ENCODE data around the gene CCK. TPM values are rescaled to one million over a fixed set of nuclear protein-coding genes. Genes with fewer than 3 reads are reported as not detected.

The CCK gene
- total and polyA plus RNA-seq, 2 experiments from 2014 or later: 3.1 to 4.2 TPM

GRCh38 chr3:42210726-42211125, 55.3 kb downstream of the CCK start:
- no peak overlapping the region for H2AFZ ChIP-seq
- H4K20me1 ChIP-seq (replicated peaks; ENCODE audit: insufficient read depth): peaks cover 2% of the 10 kb centered on the region; the same call in 1 of the 2 replicates
- no peaks in the 10 kb centered on the region for H3K4me1 ChIP-seq (ENCODE audit: insufficient read depth)
- H3K4me3 ChIP-seq: no peak overlapping the region
- H3K27ac Mint-ChIP-seq: no peak overlapping the region
- H3K4me1 Mint-ChIP-seq: peaks cover 15% of the 10 kb centered on the region
- peaks cover 4% of the 10 kb centered on the region; the same call in 1 of the 2 replicates for H3K9me2 ChIP-seq (ENCODE audit: insufficient read depth)
- no peaks in the 10 kb centered on the region for H3K36me3 ChIP-seq (ENCODE audit: insufficient read depth)
- H3K27me3 ChIP-seq (ENCODE audit: insufficient read depth): no peaks in the 10 kb centered on the region
- no peaks in the 10 kb centered on the region for H3F3A ChIP-seq (replicated peaks; ENCODE audit: low read depth)
- no peak for DNase-seq (ENCODE audit: low spot score)
- no peak overlapping the region for H3K4me2 ChIP-seq
- H3K4me3 Mint-ChIP-seq: no peak overlapping the region
- no peak for ATAC-seq
- no peaks in the 10 kb centered on the region for H3K79me2 ChIP-seq (replicated peaks; ENCODE audit: insufficient read depth)
- peaks cover 25% of the 10 kb centered on the region for H3K36me3 Mint-ChIP-seq (ENCODE audit: low read depth)
- peaks cover 8% of the 10 kb centered on the region for H3K27me3 Mint-ChIP-seq (ENCODE audit: insufficient read depth, low read depth, poor library complexity)
- no peaks in the 10 kb centered on the region for H3K9me3 Mint-ChIP-seq
- TF ChIP-seq ZNF462 (CRISPR knock-in tag; IDR thresholded peaks at IDR 0.05) (no peak), ZNF114 (CRISPR knock-in tag; IDR thresholded peaks at IDR 0.05) (no peak), EZH2 (IDR thresholded peaks at IDR 0.05; ENCODE audit: low read depth, unreplicated experiment) (no peak), CREB1 (CRISPR knock-in tag; IDR thresholded peaks at IDR 0.05; ENCODE audit: low read depth) (no peak), REST (IDR thresholded peaks at IDR 0.05; ENCODE audit: unreplicated experiment) (no peak), STAT1 (IDR thresholded peaks at IDR 0.05; ENCODE audit: unreplicated experiment) (no peak), ETS1 (IDR thresholded peaks at IDR 0.05) (no peak), POLR2AphosphoS5 (IDR thresholded peaks at IDR 0.05; ENCODE audit: low read depth) (no peak)
- no peak overlapping the region for H3K27ac ChIP-seq (ENCODE audit: low read depth)

All from GM23338 (cell line).